Activated T-helper 1 cell treated with Interleukin-2 at 50 U/mL for 16 hours (primary cell): ENCODE results near the gene USP11.

Experiments
- DNase-seq: peaks from one replicate; pipeline ENCODE4 v3.0.0-alpha.2; 2020; ENCODE audit warnings: low read depth

The USP11 gene

DNA sequence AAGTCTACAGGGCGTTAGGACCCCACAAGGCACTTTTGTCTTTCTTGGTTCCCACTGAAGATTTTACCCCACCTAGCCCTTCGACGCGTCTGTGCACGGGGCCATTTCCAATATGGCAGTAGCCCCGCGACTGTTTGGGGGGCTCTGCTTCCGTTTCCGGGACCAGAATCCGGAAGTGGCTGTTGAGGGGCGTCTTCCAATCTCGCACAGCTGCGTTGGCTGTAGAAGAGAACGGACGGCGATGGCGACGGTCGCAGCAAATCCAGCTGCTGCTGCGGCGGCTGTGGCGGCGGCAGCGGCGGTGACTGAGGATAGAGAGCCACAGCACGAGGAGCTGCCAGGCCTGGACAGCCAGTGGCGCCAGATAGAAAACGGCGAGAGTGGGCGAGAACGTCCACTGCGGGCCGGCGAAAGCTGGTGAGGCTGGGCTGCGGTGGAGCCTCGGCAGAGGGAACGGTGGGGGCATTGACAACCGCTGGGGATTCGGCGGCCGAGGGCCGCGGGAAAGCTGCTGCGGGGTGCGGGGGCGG, at the start of gene USP11:
TSS of gene USP11 (plus strand) at position 207 of the 530 bp plus-strand sequence. CDS start at position 242, 35 bp downstream.
- DNase-seq, result peak; percentile 13

DNA sequence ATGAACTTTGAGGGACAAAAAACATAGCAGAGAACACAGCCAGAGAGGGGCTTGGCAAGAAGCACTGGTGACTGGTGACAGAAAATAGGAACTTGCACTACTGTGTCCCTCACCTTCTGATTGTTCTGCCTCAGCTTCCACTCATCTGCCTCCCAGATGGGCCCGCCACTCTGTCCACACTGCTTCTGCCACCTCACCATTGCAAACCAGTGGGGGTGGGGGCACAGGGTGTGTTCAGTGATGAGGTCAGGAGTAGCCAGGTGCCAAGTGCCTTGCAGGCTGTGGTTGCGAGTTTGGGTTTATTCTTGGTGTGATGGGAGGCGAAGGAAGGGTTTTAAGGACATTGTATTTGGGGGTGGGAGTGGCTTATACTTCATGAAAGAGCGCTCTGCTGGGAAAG, 48.3 kb upstream of the USP11 start:
- DNase-seq, result no peak

DNA sequence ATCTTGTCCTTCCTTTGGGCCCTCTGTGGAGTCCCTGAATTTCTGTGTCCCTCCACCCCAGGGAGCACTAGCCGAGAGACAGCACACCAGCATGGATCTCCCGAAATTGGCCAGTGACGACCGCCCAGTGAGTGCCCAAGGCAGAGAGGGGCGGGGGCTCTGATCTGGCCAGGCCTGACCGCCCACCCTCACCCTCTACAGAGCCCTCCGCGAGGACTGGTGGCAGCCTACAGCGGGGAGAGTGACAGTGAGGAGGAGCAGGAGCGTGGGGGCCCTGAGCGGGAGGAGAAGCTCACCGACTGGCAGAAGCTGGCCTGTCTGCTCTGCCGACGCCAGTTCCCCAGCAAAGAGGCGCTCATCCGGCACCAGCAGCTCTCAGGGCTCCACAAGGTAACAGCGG, 47.6 kb upstream of the USP11 start:
- DNase-seq, result no peak

DNA sequence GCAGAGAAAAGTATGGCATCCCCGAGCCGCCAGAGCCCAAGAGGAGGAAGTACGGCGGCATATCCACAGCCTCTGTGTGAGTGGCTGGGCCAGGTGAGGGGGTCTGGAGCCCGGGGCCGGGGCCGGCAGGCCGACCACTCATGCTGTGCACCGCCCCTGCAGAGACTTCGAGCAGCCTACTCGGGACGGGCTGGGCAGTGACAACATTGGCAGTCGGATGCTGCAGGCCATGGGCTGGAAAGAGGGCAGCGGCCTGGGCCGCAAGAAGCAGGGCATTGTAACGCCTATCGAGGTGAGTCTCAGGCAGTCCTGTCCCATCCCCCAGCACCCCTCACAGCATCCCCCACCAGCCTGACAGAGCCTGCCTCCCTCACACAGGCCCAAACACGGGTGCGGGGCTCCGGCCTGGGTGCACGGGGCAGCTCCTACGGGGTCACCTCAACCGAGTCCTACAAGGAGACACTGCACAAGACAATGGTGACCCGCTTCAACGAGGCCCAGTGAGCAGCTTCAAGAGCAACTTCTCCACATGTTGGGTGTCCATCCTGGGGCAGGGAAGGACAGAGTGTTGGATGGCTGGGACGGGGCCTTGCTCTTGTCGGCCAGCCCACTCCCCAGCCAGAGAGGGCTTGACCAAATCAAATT, 46.6 kb upstream of the USP11 start:
- DNase-seq, result no peak

DNA sequence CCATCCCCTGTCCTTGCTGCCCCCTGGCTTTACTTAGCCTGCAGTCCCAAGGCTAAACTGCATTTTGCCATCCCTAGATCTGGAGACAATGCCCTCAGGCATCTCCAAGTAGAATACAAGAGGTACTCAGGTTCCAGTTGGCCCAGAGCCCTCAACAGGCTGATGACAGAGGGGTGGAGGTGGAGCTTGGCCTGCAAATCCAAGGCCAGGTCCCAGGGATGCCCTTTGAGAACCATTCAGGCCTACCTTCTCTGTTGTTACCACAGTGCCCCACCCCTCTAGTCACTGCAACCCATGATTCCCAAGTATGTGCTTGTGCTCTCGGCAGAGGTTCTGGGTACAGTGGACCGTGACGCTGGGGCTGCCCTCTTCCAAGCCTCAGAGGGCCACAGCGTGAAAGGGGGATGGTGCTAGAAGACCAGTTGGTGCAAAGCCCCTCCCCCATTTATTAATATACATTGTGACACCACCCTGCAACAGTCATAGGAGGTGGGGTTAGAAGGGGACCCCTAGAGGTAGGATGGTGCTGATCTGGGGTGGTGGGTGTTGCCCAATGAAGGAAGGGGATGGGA, 45.6 kb upstream of the USP11 start:
- no peak for DNase-seq

DNA sequence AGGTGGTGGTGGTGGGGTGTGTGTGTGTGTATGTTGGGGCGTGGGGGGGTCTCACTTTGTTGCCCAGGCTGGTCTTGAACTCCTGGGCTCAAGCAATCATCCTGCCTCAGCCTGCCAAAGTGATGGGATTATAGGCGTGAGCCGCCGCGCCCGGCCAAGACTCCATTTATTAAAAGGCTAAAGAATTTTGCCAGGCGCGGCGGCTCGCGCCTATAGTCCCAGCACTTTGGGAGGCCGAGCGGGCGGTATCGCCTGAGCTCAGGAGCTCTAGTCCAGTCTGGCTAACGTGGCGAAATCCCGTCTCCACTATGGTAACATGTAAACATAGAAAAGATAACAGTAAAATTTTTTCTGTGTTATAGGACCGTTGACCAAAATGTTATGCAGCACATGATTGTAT, 42.9 kb upstream of the USP11 start:
- DNase-seq, result no peak

DNA sequence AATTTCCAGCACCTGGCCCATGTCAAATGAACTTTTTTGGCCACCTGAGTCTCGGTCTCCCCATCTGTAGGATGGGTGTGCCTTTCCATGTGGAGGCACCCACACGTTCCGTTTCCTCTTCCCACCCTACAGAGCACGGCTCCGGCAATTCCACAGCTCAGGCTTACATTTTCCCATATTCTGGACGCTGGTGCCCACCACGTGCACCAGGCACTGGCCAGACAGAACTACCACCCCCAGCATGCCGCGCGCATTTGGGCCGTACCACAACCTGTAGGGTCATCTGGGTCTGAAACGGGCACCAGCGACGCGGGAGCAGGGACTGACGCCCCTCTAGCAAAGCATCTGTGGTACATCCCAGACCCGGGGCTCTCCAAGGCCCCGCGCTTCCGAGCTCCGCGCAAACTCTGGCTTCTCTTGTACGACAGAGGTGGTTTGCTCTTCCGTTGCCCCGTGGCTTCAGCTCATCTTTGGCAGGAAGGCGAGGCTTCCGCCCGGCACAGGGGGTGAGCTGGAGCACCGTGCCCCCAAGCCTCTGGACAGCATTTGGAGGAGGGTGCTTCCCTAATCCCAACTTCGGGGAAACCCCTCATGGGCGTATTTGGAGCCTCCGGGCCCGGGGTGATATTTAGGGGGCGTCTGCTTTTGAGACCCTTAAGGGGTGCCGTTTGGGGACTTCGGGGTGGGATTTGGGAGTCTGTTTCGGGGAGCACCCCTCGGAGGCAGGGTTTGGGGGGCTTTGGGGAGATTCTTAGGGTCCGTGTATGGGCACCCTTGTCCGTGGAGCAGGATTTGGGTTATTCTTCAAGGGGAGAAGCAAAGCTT, 42.2 kb upstream of the USP11 start:
- DNase-seq, result peak; percentile 66

DNA sequence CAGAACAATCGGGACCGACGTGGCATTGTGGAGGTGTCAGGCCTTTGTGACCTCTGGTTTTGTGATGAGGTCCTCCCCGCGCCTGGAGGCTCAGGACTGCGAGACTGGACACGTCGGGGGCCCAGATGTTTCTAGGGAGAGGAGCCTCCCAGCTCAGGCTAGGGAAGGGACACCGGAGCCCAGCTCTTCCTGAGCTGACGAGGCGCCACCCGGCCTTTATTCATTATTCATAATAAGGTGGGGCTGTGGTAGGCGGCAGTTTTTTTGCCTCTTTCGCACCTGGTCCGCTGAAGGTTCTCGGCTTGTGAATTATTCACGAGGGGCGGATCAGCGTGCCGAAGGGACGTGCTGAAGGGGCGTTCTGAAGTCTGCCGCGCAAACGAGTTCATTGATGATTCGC, 41.5 kb upstream of the USP11 start:
- peak; percentile 28 for DNase-seq

DNA sequence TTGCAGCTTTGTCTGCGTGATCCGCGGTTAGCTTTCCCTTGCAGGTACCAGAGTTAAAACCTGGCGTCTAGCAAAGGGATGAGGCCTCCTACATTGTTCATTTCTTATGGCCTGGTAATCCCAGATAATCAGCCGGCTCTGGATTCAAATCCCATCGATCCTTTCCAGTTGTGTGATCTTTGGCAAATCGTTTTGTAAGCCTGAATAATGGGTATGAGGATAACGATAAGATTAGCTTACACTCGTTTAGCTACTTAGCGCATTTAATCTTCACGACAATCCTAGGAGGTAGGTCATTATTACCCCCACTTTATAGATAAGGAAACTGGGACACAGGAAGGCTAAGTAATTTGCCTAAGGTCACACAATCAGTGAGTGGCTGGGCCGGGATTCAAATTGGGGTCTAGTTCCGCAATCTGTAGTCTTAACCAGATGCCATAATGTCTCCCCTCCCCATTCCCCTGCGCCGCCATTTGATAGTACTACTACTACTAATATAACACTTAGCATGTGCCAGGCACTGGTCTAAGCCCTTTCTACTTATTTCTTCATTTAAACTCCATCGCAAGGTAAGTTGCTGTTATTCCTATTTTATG, 40.9 kb upstream of the USP11 start:
- no peak for DNase-seq

DNA sequence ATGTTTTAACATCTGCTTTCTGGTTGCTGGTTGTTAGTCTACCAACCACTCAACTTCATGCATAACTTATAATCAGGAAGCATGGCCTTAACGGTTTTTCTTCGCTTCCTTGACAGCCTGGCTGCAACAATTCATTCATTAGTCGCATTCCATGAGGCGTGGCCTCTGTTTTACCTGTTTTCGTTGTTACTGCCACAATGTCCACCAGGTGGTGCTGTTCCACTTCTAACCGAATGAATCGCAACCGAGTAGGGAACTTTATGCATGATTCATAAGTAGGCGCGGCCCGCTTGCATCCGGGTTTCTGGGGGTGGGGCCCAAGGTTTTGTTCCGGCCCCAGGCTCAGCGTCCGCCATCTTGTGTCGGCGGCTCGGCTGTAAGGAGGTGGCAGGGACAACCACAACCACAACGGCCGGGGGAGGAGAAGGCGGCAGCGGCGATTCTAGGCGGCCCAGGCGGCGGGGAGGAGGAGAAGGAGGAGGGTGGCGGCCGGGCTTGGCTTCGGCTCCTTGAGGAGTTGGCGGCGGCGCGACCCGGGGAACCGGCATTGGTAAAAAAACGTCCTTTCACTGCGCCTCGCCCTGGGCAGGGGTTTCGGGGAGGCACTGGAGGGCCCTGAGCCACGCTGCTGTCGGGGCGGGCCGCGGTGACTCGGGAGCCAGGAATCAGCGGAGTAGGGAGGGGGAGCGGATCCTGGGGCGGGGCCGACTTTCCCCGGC, 39.2 kb upstream of the USP11 start, which contains the start of gene UBA1:
TSS of gene UBA1 (plus strand) at position 355 of the 719 bp plus-strand sequence. CDS start 4,974 bp downstream, outside the sequence.
- peak; percentile 94 for DNase-seq

DNA sequence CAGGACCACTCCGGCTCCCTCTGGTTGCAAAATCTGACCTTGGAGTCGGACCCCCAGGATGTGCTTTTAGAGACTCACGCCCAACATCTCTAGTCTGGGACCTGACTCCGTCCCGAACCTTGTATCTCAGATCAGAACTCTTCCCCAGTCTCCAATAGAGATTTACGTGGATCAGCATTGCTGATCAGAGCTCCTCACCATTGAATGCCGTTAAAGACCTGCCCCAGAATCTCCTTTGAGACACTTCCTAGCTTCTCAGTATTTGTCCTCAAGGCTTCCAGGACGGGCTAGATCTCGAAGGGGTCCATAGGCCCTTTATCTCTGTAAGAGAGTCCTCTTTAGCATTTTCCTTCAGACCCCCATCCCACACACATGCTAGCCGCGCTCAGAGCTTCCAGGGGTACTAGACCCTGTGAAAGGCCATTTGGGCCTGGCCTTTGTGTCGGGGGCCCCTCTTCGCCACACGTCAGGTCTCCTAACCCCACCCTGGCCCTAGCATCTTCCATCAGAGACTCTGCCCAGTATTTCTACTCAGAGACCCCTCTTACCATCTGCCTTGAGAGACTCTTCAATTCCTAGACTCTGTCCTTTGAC, 38.5 kb upstream of the USP11 start:
- no peak for DNase-seq

DNA sequence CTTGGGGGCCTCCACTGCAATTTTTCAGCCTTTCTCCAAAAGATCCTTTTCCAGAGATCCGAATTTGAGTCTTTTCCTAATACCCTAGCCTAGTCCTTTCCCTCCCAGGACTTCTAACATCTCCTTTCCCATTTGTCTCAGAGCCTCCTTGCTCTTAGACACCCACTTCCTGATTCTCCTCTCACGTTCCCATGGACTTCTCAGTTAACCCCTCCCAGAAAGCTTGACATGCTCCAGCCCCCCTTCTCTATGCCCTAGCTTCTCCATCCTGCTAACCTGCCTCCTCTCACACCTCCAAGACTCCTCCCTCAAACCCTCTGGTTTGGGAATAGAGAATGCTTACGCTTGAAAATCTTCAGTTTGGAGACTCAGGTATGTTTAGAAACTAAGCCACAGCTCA, 36.7 kb upstream of the USP11 start:
- DNase-seq, result no peak

DNA sequence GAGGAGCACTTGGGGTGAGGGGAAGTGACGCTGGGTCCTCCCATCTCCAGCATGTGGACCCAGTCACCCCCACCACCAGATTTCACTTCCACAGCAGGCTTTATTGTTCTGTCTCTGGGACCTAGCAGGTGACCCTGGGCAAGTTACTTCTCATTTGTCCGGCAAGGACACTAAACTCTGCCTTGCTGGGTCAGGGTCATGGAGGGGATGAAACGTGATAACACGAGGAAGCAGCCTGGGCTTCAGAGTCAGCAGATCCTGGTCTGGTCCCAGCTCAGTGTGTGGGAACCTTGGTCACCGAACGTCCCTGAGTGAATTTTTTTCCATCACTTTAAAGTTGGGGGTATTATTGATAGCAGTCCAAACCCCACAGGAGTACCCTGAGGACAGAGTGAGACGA, 35.3 kb upstream of the USP11 start:
- no peak for DNase-seq

DNA sequence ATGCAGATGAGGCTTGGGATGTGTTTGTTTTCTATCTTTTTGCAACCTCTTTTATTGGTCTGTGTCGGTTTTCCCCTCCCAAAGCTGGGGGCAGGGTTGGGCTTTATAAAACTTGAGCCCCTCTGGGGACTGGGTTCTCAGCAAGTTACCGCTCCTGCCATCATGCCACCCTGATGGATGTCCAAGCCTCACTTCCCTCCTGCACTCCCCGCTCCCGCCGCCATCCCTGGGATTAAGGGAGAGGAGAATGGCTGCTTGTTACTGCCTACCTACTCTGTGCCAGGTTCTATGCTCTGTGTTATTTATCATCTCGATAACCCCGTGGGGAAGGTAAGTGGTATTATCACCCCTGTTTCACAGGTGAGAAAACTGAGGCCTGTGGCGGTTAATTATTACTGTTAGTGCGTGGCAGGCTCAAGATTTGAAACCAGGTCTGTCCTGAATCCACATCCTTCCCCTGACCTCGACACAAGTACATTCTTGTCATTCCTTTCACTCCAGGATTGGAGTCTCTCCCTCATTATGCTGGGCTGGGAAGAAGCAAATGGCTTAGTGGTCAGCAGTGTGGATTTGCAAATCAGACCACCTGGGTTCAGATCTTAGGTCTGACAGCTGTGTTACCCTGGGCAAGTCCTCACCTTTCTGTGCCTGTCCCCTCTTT, 34.7 kb upstream of the USP11 start:
- DNase-seq, result no peak

DNA sequence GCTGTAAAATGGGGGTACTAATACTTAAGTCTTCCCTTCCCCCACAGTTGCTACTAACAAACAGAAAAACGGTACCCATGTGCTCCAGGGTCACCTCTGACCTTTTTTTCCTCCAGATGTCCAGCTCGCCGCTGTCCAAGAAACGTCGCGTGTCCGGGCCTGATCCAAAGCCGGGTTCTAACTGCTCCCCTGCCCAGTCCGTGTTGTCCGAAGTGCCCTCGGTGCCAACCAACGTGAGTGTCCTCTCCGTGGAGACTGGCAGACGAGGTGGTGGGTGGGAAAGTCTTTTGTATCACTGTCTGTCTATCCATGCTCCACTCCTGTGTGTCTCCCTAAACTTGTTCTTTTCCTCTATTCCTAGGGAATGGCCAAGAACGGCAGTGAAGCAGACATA, 34.1 kb upstream of the USP11 start:
- no peak for DNase-seq

DNA sequence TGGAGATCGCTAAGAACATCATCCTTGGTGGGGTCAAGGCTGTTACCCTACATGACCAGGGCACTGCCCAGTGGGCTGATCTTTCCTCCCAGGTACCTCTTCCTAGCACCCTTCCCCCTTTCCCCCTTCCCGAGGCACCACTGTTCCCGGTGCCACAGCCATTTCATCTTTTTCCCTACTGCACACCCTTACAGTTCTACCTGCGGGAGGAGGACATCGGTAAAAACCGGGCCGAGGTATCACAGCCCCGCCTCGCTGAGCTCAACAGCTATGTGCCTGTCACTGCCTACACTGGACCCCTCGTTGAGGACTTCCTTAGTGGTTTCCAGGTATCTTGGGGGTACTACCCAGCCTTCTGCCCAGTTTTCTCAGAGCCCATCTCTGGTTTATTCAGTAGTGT, 33.5 kb upstream of the USP11 start:
- no peak for DNase-seq

DNA sequence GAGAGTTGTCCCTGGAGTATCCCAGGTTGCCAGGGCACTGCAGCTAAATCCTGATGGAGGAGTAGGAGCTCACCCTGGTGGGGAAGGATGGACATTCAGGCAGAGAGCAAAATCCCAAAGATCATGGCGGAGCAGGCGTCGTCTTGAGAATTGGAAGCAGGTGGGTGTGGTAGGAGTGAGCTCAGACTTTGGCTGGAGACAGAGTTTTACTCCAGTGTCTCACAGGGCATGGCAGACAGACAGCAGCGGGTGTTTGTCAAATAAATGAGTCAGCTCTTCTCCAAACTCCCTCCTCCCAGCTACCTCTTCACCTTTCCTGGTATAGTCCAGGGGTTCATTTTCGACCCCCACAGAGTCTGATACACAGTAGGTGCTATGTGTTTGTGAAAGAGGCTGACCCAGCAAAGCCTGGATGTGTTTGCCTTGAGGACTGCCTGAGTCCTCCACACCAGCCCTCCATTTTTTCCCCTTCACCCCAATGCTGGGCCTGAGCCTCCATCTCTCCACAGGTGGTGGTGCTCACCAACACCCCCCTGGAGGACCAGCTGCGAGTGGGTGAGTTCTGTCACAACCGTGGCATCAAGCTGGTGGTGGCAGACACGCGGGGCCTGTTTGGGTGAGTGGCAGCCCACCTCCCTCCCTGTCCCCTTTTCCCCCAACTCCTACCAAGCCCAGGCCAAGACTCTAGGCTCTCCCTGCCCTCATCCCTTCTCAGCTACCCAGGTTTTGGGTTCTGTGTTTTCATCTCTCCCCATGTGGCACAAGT, 32.2 kb upstream of the USP11 start:
- DNase-seq, result no peak

DNA sequence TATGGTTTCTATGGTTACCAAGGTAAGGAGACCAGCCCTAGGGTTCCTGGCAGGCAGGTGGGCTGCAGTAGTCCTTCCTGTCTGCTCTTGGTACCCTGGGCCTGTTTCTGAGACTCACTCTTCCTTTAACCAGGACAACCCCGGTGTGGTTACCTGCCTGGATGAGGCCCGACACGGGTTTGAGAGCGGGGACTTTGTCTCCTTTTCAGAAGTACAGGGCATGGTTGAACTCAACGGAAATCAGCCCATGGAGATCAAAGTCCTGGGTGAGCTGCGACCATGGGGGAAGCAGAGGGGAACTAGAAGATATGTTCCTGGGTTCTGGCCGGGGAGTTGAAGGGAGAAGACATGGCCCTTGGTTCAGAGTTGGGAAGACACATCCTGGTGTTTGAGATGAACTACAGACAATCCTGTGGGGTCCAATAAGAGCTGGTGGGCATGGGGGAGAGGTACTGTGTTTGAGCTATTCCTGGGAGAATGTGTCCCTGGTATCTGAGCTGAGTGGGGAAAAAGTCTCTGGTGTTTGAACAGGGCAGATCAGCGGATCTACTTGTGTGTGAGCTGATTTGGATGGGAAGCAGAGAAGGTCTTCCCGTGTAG, 31.4 kb upstream of the USP11 start:
- DNase-seq, result no peak

DNA sequence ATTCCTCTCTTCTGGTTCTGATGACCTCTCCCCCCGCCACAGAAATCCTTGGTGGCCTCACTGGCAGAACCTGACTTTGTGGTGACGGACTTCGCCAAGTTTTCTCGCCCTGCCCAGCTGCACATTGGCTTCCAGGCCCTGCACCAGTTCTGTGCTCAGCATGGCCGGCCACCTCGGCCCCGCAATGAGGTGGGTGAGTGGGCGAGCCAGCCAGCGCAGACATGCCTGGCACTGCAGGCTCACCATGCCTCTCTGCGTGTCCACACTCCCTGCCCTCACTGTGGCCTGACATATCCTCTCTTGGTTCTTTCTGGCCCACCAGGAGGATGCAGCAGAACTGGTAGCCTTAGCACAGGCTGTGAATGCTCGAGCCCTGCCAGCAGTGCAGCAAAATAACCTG, 30.5 kb upstream of the USP11 start:
- DNase-seq, result no peak

DNA sequence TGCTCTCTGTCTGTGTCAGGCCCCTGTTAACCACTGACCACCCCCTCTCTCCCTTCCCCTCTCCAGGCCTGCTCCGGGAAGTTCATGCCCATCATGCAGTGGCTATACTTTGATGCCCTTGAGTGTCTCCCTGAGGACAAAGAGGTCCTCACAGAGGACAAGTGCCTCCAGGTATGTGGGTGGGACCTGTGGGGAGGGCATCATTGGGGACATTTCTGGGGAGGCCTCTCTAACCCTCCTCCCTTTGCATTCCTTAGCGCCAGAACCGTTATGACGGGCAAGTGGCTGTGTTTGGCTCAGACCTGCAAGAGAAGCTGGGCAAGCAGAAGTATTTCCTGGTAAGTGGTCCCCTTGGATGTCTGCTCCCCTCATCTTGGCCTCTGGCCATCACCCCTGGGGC, 29.9 kb upstream of the USP11 start:
- no peak for DNase-seq
